Stimulated activated CD8-positive, alpha-beta memory T cell treated with anti-CD3 and anti-CD28 coated beads, Interleukin-2, amount 100 ng/mL, for 48 hours (primary cell): ENCODE data around the gene SLC47A1.
"Not testable (repeated sequence)": the region's sequence is repeated elsewhere in the genome, so short reads cannot be mapped to it uniquely, and the experiment has no call there.

Experiments
- DNase-seq, 2 donors: peaks; one replicate each; pipeline ENCODE4 v3.0.0-alpha.2; 2020; ENCODE audit warnings: low read depth in 2 of 2

The SLC47A1 gene, protein sequence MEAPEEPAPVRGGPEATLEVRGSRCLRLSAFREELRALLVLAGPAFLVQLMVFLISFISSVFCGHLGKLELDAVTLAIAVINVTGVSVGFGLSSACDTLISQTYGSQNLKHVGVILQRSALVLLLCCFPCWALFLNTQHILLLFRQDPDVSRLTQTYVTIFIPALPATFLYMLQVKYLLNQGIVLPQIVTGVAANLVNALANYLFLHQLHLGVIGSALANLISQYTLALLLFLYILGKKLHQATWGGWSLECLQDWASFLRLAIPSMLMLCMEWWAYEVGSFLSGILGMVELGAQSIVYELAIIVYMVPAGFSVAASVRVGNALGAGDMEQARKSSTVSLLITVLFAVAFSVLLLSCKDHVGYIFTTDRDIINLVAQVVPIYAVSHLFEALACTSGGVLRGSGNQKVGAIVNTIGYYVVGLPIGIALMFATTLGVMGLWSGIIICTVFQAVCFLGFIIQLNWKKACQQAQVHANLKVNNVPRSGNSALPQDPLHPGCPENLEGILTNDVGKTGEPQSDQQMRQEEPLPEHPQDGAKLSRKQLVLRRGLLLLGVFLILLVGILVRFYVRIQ

GRCh38 chr17:19533718-19534561, at the start of gene SLC47A1:
Gene SLC47A1, plus strand, starts transcription at chr17:19533854. Its CDS starts 86 bp downstream, at chr17:19533940.
- peak in 1 of 2 donors; percentile 7 for DNase-seq

DNA sequence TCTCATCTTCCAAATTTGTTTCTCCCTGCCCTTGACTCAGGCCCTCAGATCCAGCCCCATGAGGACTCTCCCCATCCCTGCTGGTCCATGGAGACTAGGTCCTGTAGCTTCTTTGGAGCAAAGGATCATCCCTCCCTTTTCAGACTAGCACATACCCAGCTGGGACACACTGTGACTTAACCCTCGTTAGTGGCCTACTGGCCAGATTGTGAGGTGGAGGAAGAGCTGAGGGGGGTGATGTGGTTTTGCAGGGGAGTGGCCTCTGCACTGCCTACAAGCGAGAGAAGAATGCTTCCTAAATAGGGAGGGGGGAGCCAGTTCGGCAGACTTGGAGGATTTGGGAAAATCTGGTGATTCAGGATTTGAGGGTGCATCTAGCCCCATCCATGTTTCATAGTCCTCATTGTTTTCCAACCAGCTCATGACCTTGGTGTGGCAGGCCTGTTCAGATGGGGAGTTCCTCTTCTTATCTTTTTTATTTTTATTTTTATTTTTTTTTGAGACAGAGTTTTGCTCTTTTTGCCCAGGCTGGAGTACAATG, 47.8 kb upstream of the SLC47A1 start:
- DNase-seq: no peak

DNA sequence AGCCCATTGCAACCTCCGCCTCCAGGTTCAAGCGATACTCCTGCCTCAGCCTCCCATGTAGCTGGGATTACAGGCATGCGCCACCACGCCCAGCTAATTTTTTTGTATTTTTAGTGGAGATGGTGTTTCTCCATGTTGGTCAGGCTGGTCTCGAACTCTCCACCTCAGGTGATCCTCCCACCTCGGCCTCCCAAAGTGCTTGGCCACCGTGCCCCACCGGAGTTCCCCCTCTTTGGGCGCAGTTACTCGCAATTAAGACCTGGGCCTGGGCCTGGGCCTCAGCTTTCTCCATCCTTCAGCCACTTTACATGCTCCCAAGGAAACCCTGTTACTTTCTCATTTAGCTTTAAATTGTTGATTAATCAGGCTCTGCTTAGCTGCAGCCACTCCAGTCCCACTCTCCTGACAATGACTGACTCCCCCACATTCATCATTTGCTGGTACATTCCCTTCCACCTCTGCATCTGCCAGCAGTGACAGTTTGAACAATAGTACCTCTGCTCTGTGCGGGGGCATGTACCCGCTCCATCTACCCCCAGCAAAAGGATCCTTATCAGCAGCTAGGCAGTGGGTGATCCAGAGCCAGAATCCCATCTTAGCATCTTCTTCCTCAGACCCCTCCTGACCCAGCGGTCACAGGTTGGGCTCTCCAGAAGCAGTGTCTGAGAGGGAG, 47.2 kb upstream of the SLC47A1 start:
- no peak for DNase-seq

- no peak for DNase-seq
Measured at GRCh38 chr17:19487024-19487600, 46.5 kb upstream of the SLC47A1 start.

GRCh38 chr17:19492141-19492540, 41.5 kb upstream of the SLC47A1 start:
- no peak for DNase-seq

DNA sequence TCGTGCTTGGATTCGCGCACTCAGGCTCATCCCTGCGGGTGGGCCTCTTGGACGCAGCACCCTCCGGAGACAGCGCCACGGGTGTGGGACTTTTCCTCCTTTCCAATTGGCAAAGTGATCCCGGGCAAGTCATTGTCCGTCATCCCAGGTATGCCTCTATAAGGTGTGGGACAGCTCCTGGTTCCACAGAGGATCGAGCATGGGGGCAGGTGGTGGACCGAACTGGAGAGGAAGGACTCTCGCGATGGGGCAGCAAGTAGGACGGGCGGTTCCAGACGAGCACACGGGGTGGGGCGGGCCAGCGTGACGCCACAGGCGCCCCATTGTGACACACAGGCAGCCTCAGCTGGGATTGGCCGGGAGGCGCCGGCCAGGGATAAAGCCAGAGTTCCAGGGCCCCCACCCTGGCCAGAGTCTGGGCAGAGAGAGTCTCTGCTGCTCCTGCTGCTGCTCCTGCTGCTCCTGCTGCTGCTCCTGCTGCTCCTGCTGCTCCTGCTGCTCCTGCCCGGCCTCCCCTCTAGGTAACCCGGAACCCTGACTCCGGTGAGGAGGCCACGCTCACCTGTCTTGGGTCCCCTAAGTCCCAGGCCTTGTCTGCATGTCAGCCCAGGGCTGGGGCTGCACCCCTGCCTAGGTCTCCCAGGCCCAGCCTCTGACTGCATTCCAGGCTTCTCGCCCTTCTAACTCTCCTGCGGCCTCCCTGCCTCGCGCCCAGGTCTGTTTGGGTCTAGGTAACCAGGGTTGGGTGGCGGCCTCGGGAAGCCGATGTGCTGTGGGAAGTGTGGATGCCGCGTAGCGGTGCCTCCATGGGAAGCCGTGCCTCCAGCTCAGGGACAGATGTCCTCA, 38.5 kb upstream of the SLC47A1 start:
- no peak for DNase-seq

- DNase-seq: no peak
Measured at GRCh38 chr17:19495828-19496528, 37.7 kb upstream of the SLC47A1 start.

- no peak for DNase-seq
Measured at GRCh38 chr17:19497624-19498023, 36.0 kb upstream of the SLC47A1 start.

GRCh38 chr17:19501219-19501618, 32.4 kb upstream of the SLC47A1 start:
- no peak for DNase-seq

GRCh38 chr17:19502517-19502916, 31.1 kb upstream of the SLC47A1 start:
- peak in 1 of 2 donors; percentile 23 for DNase-seq

- not testable (repeated sequence) for DNase-seq
Measured at GRCh38 chr17:19505561-19505960, 28.1 kb upstream of the SLC47A1 start.

GRCh38 chr17:19507775-19508576, 25.7 kb upstream of the SLC47A1 start:
- peak; percentile 54 to 62 for DNase-seq

DNA sequence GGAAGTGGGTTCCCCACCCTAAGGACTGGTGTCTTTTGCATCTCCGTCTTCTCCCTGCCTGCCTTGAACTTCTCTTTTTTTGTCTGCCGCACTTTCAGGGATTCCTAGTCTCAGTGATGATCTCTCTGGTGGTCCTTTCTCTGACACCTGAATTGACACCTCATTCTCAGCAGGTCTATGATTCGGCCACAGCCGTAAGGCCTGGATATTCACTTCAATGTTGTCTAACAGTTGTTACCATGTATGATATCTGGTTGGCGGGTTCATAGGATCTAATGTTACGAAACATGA, 25.1 kb upstream of the SLC47A1 start:
- no peak for DNase-seq

GRCh38 chr17:19509281-19509852, 24.3 kb upstream of the SLC47A1 start:
- DNase-seq: not testable (repeated sequence)

- DNase-seq: no peak
Measured at GRCh38 chr17:19510903-19511302, 22.8 kb upstream of the SLC47A1 start.

- DNase-seq: peak in 1 of 2 donors; percentile 46
Measured at GRCh38 chr17:19513897-19514488, 19.7 kb upstream of the SLC47A1 start.

GRCh38 chr17:19517699-19518098, 16.0 kb upstream of the SLC47A1 start:
- DNase-seq: no peak
